ENCODE measurements around the gene KLHDC8A. TPM values are rescaled to one million over a fixed set of nuclear protein-coding genes. Genes with fewer than 3 reads are reported as not detected.

The KLHDC8A gene
- total RNA-seq, 2 donors from 2014 or later = not detected

- no peaks in the 10 kb centered on the region for H3K27me3 ChIP-seq (replicated peaks; ENCODE audit: insufficient read depth)
- H3K27ac ChIP-seq = no peak overlapping the region
- DNase-seq (ENCODE audit: low spot score) (no peak), ATAC-seq (ENCODE audit: insufficient number of reproducible peaks, low FRiP score, low read depth) (no peak)
- H3K9me3 ChIP-seq = no peaks in the 10 kb centered on the region
- no peak overlapping the region for H3K4me3 ChIP-seq
- no peaks in the 10 kb centered on the region for H3K4me1 ChIP-seq (ENCODE audit: control insufficient read depth in 1 of 2, low read depth in 2 of 2)
- no peaks in the 10 kb centered on the region for H3K36me3 ChIP-seq
- TF ChIP-seq CTCF (IDR thresholded peaks at IDR 0.05) = no peak
Measured at GRCh38 chr1:205338011-205338410, 18.7 kb downstream of the KLHDC8A start.

GRCh38 chr1:205337481-205337880 is 19.2 kb downstream of the KLHDC8A start:
- Histone ChIP-seq H3K27ac (no peak overlapping the region), H3K4me1 (ENCODE audit: control insufficient read depth in 1 of 2, low read depth in 2 of 2) (no peaks in the 10 kb centered on the region), H3K27me3 (replicated peaks; ENCODE audit: insufficient read depth) (no peaks in the 10 kb centered on the region), H3K4me3 (no peak overlapping the region), H3K36me3 (no peaks in the 10 kb centered on the region), H3K9me3 (no peaks in the 10 kb centered on the region)
- DNase-seq (ENCODE audit: low spot score) (no peak), ATAC-seq (ENCODE audit: insufficient number of reproducible peaks, low FRiP score, low read depth) (no peak)
- no peak for TF ChIP-seq CTCF (IDR thresholded peaks at IDR 0.05)

DNA sequence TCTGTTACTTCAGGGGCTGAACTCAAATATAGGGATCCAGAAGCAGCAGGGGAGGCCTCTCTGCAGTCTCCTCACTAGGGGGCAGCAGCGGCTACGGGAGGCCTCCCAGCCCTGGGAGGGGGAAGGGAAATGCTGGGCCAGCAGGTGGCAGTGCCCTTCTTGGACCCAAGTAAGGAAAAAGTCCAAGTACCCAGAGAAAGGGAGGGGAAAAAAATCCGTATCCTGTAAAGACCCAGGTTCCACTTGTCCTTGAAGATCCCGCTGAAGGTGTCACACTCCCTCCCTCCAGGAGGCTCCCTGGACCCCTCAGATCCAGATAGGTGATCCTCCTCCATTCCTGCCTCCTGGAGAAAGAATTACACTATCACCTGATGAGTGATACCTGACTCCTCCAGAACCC is 21.0 kb downstream of the KLHDC8A start:
- Histone ChIP-seq H3K9me3 (no peaks in the 10 kb centered on the region), H3K36me3 (no peaks in the 10 kb centered on the region), H3K27me3 (replicated peaks; ENCODE audit: insufficient read depth) (no peaks in the 10 kb centered on the region), H3K4me1 (ENCODE audit: control insufficient read depth in 1 of 2, low read depth in 2 of 2) (no peaks in the 10 kb centered on the region), H3K4me3 (no peak overlapping the region), H3K27ac (no peak overlapping the region)
- ATAC-seq (ENCODE audit: insufficient number of reproducible peaks, low FRiP score, low read depth) = no peak
- no peak for DNase-seq (ENCODE audit: low spot score)
- TF ChIP-seq CTCF (IDR thresholded peaks at IDR 0.05) = peak; percentile 87

DNA sequence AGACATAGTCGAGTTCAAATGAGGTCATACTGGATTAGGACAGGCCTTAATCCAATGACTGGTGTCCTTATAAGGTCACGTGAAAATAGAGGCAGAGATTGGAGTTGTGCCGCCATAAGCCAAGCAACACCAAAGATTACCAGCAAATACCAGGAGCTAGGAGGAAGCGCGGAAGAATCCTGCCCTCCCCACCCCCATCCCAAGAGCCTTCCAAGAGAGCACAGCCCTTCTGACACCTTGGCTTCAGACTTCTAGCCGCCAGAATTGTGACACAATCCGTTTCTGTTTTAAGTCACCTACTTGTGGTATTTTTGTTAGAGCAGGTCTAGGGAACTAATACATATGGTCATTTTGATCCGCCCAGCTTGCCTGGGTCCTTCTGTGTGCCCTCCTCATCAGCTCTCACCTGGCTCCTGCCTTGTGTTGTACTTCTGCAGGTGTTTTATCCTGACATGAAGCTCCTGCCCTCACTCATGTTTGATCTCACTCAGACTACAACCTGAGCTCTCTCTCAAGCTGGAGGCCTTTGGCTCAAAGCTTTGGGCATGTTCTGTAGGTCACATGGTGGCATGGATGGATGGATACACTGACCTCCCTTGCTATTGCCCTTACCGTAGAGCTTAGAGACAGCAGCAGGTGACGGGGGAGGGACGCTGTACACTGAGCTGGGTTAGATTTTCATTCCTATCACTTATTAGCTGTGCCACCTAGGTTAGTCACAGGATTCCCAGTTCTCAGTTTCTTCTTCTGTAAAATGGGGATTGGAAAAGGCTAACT is 24.5 kb downstream of the KLHDC8A start:
- ATAC-seq (ENCODE audit: insufficient number of reproducible peaks, low FRiP score, low read depth) (no peak), DNase-seq (ENCODE audit: low spot score) (no peak)
- Histone ChIP-seq H3K27me3 (replicated peaks; ENCODE audit: insufficient read depth) (no peaks in the 10 kb centered on the region), H3K36me3 (no peaks in the 10 kb centered on the region), H3K27ac (no peak overlapping the region), H3K9me3 (no peaks in the 10 kb centered on the region), H3K4me3 (no peak overlapping the region), H3K4me1 (ENCODE audit: control insufficient read depth in 1 of 2, low read depth in 2 of 2) (no peaks in the 10 kb centered on the region)
- no peak for TF ChIP-seq CTCF (IDR thresholded peaks at IDR 0.05)

- no peak for ATAC-seq (ENCODE audit: insufficient number of reproducible peaks, low FRiP score, low read depth)
- Histone ChIP-seq H3K4me3 (no peak overlapping the region), H3K27me3 (replicated peaks; ENCODE audit: insufficient read depth) (no peaks in the 10 kb centered on the region), H3K9me3 (no peaks in the 10 kb centered on the region), H3K27ac (no peak overlapping the region), H3K4me1 (ENCODE audit: control insufficient read depth in 1 of 2, low read depth in 2 of 2) (no peaks in the 10 kb centered on the region), H3K36me3 (no peaks in the 10 kb centered on the region)
- no peak for TF ChIP-seq CTCF (IDR thresholded peaks at IDR 0.05)
- no peak for DNase-seq (ENCODE audit: low spot score)
Measured at GRCh38 chr1:205330150-205330549, 26.6 kb downstream of the KLHDC8A start.
